GM19438 (cell line): ENCODE data around the gene RPS21.

ENCODE experiments used
- ATAC-seq: cut with Tn5 transposase; IDR thresholded peaks from one replicate; pipeline ENCODE4 v1.9.1; 2021; ENCODE audit warnings: low read depth; ENCODE audit not compliant: unreplicated experiment

The RPS21 gene

GRCh38 chr20:62408640-62409039 lies 21.7 kb downstream of the RPS21 start:
- ATAC-seq = no peak

GRCh38 chr20:62409086-62409853 lies 22.4 kb downstream of the RPS21 start:
- no peak for ATAC-seq

- no peak for ATAC-seq
Observed at GRCh38 chr20:62409931-62410745, 23.2 kb downstream of the RPS21 start.

- ATAC-seq = no peak
Observed at GRCh38 chr20:62410746-62411478, 24.0 kb downstream of the RPS21 start.

DNA sequence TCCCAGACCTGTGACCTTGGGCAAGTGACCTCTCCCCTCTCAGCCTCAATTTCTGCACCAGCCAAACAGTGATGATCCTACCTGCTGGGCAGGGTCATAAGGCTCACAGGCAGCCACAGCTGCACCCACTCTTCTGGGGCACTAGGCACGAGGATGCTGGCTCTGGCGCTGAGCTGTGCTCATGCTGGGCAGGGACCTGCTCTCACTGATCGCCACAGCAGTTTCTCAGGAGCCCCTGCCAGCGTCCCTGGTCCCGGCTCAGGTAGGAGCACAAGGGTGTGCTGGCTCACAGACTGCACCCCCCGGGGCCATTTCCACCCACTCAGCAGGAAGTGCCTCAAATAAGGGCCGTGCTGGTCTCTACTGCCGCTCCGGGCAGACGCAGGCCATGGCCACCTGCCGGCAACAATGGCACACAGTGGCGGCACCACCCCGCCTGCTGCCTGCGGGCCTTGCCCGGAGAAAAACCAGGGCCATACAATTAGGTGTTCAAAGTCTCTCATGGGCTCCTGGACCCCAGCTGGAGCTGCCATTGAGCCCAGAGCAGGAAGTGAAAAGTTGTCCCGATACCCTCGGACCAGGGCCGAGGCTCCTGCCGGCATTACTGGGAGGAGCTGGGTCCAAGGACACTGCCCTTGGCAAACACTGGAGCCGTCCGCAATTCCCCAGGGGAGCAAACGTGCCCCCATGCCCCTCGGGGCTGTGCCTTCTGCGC lies 24.7 kb downstream of the RPS21 start:
- ATAC-seq = no peak

- no peak for ATAC-seq
Observed at GRCh38 chr20:62412194-62413024, 25.5 kb downstream of the RPS21 start.

- no peak for ATAC-seq
Observed at GRCh38 chr20:62413025-62413570, 26.2 kb downstream of the RPS21 start.

- ATAC-seq = no peak
Observed at GRCh38 chr20:62413896-62414481, 27.1 kb downstream of the RPS21 start.

DNA sequence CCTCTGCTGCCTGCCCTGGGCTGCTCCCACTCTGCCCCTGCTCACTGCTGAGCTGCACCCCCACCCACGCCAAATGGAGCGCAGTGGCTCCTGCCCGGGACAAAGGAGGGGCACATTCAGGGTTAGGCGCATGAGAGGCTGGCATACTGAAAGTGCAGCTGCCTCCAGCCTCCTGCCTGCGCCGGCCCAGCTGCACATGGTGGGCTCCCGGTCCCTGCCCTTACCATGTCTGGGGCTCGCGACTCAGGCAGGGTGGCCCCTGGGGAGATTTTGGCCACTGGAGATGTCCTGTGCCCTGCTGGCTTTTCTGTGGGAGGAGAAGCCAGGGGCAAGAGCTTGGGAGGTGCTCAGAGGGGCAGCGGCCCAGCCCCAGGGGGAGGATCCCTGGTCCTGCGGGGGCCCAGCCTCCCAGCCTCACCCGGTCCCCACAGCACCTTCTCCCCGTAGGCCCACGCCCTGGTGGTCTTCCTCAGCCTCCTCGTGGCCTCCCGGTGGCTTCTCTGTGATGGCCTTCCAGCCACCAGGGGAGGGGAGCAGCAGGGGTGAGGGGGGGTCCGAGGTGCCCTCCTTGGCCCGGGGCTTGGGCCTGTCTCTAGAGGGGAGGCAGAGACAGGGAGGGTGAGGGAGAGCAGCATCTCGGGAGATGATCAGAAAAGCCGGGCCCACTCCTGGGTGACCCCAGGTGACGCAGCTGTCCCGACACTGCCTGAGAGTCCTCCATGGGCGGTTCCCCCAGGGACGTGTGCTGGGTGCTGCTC lies 28.6 kb downstream of the RPS21 start:
- ATAC-seq = no peak

DNA sequence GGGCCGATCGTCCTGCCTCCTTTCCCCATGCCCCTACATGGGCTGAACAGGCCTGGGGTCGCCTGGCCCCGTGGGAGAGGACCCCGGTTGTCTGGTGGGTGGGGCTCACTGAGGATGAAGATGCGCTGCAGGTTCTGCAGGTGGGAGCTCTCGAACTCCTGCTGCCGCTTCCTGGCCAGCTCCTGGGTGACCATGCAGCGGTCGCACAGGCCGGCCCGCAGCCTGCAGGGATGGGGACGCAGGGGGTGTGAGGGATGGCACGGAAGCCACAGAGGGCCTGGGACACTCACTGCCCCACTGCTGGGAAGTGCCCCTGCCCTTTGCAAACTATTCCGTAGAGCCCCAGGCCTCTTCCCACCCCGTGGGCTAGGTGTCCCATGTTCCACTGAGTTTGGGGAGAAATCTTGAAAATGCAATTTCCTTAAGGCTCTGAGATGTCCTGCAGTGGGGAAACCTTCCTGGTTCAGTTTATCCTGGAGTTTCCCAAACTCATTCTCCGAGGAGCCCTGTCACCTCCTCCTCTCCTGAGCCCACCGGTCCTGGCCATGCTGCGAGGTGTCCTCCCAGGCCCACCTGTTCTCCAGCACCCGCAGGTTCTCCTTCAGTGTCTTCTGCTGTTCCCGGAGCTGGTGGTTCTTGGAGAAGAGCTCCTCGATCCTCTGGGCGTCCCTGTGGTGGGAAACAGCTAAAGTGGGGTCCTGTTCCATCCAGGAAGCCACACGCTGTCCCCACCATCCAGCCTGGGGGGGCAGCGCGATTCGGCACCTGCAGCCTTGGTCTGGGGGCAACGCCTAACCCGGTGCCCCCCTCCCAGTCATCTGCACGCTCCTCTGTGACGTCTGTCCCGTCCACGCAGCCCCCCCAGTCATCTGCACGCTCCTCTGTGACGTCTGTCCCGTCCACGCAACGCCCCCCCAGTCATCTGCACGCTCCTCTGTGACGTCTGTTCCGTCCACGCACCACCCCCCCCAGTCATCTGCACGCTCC lies 30.0 kb downstream of the RPS21 start:
- ATAC-seq = no peak

DNA sequence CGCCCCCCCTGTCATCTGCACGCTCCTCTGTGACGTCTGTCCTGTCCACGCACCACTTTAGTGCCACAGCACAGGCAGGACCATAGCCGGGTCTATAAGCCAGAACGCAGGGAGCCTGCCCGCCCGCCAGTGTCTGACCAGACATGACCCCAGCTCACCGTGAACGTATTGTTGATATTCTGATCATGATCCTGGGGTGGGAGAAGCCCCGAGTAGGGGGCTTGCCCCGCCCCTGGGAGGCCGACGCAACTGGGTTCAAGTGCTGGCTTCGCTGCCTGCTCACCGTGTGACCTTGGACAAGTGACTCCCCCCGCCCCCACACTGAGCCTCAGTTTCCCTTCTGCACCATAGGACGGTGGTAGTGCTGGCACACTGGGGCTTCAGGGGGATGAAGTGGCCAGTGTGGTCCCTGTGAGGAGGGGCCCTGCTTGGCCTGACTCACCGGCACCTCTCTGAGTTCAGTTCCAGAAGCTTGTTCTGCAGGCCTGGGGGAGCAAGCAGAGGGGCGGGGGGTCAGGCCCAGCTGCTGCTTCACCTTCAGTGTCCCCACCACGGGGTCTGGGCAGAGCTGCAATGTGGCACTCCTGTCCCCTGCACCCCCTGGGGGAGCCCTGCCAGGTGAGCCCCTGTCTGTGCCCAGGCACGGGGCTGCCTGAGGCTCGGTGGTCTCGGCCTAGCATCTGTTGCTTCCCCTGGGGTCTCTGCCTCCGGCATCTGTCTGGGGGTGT lies 31.2 kb downstream of the RPS21 start:
- no peak for ATAC-seq

GRCh38 chr20:62418709-62419487 lies 32.0 kb downstream of the RPS21 start:
- no peak for ATAC-seq

DNA sequence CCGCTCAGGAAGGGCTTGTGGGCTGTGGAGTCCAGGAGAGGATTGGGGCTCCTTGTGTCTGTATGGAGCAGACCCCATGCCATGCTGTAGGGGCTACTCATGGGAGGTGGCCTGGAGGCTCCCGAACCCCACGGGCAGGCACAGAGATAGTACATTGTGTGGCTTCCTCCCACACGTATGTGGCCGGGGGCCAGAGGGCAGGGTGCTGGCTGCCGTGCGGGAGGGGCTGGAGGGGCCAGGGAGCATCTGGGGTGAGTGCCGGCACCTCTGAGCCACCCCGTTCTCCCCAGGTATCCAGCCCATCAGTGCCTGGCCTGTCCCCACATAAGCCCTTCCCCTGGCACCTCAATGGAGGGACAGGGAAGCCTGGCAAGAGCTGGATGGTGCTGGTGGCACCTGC lies 32.9 kb downstream of the RPS21 start:
- ATAC-seq = no peak

DNA sequence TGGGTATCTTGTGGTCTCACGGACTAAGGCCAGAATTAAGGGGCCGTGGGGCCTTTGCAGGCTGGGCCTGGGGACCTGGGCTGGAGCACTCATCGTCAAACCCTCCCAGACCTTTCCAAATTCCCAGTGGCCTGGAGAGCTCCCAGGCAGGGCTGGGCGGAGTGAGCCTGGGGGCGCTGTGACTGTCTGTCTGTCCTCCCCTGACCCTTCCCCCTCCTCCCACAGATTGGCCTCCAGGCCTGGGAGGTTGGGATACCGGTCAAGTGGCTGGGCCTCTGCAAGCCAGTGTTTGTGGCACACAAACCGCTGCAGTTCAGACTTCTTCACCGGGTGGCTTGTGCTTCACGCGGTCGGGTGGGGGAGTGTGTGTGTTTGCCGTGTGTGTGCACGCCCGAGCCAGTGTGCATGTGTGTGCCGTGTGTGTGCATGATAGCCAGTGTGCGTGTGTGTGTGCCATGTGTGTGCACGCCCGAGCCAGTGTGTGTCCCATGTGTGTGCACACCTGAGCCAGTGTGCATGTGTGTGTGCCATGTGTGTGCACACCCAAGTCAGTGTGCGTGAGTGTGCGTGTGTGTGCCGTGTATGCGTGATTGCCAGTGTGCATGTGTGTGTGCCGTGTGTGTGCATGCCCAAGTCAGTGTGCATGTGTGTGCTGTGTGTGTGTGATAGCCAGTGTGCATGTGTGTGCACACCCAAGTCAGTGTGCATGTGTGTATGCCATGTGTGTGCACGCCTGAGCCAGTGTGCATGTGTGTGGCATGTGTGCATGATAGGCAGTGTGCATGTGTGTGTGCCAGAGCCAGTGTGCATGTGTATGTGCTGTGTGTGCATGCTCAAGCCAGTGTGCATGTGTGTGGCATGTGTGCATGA lies 34.2 kb downstream of the RPS21 start:
- no peak for ATAC-seq

GRCh38 chr20:62421716-62421990 lies 34.8 kb downstream of the RPS21 start:
- ATAC-seq = no peak
